ENCODE results near the gene BNIP2.

Gene BNIP2

DNA sequence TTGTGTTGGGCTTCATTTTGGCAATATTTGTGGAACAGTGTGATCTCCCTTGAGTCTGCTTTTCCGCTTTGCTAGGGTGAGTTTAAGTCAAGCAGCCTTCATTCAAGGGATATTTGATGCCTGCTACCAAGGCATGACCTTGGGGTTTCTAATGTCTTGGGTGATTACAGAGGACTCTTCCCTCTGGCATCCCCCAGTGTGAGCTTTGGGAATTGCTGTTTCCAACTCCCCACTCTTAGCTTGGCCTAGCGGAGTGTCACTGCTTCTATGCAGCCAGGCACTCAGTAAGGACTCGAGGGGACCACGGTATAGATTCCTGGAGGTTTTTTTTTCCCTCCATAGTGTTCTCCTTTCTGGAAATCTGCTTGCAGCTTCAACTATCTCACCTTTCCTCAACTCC lies 56.4 kb downstream of the BNIP2 start:
- no peak for DNase-seq (ENCODE audit: low read depth)

DNA sequence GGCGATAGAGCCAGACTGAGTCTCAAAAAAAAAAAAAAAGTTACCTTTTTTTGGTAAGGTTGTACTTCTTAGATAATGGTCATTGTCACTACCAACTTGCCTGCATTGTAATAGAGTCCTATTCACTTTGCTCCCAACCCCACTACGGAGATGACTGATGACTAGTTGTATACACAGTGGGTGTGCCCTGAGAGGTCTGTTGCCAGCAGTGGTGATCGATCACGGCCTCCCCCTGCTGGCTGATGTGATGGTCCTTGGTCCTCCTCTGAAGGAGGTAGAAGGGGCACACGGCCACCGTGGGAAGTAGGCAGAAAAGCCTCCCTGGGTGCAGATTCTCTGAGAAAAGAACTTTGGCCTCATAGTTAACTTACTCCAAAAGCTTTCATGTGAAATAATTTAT lies 66.8 kb downstream of the BNIP2 start:
- no peak for DNase-seq (ENCODE audit: low read depth)

DNA sequence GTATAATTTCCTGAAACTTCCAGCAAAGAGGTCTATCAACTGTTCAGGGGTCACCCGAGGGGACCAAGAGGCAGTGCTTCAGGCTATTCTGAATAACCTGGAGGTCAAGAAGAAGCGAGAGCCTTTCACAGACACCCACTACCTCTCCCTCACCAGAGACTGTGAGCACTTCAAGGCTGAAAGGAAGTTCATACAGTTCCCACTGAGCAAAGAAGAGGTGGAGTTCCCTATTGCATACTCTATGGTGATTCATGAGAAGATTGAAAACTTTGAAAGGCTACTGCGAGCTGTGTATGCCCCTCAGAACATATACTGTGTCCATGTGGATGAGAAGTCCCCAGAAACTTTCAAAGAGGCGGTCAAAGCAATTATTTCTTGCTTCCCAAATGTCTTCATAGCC lies 70.7 kb downstream of the BNIP2 start:
- DNase-seq (ENCODE audit: low read depth) = no peak

DNA sequence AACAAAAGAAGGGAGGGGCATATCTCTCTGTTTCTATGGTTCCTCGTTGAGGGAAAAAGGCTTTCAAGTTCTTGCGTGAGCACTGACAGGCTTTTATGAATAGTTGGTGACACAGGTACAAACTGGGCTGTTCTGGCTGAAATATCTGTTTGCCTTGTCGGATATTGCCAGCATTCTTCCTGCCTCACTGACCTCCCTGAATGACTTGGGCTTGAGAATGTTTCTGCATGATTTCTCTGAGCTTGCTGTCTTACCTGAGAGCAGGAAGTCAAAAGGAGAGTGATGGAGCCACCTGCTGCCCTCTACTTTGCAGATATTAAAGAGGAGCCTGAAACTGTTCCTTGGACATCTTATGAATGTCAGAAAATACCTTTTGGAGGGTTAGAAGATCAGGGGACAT lies 72.7 kb downstream of the BNIP2 start:
- no peak for DNase-seq (ENCODE audit: low read depth)

DNA sequence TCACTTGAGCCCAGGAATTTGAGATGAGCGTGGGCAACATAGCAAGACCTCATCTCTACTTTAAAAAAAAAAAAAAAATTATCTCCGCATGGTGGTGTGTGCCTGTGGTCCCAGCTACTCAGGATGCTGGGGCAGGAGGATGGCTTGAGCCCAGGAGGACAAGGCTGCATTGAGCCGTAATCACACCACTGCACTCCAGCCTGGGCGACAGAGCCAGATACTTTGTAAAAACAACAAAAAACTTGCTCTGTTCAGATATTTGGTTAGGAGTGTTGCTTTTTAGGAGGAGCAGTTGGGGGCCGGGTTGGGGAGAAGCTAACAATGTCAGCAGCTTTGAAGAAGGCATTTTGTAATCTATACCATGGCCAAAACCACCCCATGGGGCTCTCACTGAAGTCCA lies 73.5 kb downstream of the BNIP2 start:
- DNase-seq (ENCODE audit: low read depth) = no peak

DNA sequence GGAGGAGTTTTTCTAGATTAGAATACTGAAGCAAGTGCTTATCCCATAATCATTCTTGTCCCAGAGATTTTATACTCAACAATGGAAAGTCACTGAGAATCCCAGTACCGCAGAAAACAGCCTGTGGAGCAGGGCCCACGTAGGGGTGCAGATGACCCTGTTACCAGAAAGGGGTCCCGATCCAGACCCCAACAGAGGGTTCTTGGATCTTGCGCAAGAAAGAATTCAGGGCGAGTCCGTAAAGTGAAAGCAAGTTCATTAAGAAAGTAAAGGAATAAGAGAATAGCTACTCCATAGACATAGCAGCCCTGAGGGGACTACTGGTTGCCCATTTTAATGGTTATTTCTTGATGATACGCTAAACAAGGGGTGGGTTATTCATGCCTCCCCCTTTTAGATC lies 75.0 kb downstream of the BNIP2 start:
- DNase-seq (ENCODE audit: low read depth) = no peak

DNA sequence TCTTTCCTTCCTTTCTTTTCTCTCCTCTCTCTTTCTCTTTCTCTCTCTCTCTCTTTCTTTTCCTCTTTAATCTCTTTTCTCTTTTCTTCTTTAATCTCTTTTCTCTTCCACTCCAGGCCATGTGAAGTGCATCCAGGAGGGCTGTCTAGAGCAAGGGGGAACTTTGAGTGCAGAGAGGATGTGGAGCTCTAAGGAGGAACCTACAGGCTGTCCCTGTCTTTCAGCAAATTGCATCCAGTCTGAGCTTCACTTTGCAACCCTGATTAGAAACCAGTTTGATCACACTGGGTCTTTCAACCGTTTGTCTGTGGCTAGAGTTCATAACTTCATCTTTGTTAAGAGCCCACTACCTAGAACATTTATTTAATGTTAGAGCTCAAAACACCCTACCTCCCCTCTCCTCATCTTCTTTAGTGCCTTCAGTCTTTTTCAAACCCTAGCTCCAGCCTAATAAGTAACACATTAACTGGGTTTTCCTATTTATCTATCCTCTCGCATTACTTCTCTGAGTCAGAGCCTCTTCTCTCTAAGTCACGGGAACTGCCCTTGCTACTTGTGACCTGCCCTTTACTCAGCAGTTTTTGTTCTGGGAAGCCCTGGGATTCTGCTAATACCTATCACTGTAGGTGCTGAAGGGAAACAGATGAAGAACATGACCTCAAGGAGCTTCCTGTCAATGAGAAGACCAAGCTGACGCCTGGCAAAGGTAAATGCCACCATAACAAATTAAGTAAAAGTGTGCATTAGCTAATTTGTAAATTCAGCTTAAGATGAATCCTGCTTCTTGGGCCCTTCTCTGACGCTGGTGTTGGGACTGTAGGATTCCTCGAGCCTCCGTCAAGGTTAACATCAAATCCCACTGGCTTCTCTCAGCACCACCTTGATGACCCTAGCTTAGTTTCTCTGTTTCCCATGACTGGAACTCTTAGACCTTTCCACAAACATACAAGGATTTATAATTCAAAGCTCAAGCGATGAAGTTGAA lies 77.6 kb downstream of the BNIP2 start, which contains the start of gene GCNT3:
Gene GCNT3, plus strand, starts transcription at position 508 of the 985 bp plus-strand sequence. CDS start 6,456 bp downstream, outside the sequence.
- no peak for DNase-seq (ENCODE audit: low read depth)

DNA sequence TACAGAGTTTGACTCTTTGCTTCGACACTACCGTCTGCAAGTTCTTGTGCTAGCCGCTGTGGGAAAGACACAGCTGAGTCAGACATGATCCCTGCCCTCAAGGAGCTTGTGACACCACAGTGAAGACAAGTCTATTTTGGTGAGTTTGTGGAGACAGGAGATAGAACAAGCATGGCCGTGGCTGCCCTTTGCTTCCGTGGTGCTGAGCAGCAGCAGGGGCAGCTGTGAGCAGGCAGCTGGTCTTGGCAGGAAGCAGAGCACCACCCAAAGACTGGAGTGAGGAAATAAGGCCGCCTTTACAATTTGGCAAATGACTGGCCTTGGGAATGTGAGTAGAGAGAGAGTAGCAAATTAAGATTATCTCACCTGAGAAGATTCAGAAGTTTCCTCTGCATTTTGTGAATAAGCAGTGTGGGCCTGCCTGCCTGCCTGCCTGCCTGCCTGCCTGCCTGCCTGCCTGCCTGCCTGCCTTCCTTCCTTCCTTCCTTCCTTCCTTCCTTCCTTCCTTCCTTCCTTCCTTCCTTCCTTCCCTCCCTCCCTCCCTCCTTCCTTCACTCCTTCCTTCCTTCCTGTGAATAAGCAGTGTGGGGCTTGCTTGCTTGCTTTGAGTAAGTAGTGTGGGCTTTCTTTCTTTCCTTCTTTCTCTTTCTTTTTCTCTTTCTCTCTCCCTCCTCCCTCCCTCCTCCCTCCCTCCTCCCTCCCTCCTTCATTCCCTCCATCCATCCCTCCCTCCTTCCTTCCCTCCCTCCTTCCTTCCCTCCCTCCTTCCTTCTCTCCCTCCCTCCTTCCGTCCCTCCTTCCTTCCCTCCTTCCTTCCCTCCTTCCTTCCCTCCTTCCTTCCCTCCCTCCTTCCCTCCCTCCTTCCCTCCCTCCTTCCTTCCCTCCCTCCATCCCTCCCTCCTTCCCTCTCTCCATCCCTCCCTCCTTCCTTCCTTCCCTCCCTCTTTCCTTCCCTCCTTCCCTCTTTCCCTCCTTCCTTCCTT lies 79.1 kb downstream of the BNIP2 start:
- DNase-seq (ENCODE audit: low read depth) = no peak
